ENCODE results near the gene ILF3.

The ILF3 gene

DNA sequence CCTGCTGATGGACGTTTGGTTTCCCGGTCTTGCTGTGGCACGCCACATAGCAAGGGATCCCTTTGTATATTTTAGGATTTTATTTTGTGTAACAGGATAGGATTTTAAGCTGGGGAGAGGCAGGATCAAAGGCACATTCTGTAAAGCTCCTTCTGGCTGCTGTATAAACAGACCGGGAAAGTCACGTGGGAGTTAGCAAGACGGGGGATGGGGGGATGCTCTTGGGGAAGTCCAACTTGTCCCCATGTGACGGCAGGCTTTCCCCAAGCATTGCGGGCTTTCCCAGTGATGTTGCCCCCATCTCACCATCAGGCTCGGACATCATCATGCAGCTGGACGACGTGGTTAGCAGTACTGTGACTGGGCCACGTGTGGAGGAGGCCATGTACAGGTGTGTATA is 52.8 kb downstream of the ILF3 start:
- no peak for DNase-seq

DNA sequence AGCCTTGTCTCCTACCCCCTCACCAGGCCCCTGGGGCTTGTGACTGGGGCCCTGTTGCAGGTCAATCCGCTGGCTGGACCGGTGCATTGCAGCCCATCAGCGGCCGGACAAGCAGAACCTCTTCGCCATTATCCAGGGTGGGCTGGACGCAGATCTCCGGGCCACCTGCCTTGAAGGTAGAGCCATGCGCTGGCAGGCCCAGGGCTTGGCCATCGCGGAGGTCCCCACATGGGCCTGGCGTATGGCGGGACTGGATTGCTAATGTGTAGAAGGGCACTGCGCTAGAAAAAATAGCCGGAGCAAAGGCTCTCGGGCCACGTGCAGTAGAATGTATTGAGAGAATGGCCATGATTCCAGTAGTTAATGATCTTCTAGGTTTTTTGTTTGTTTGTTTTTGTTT is 53.3 kb downstream of the ILF3 start:
- DNase-seq, result no peak

DNA sequence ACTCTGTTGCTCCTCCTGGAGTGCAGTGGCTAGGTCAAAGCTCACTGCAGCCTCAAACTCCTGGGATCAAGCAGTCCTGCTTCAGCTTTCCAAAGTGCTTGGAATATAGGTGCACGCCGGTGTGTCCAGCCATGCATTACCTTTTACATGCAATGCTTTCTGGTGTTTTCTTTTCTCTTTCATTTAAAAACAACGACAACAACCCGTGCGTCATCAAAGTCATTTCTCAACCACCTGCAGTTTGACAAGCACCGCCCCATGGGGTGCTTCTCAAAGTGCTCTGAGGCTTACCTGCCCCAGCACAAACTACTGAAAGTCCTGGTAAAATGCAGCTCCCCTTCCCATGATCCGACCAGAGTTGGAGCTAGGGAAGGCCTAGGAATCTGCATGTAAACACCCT is 54.1 kb downstream of the ILF3 start:
- no peak for DNase-seq

GRCh38 chr19:10712045-10712444 is 57.9 kb downstream of the ILF3 start:
- DNase-seq, result no peak

DNA sequence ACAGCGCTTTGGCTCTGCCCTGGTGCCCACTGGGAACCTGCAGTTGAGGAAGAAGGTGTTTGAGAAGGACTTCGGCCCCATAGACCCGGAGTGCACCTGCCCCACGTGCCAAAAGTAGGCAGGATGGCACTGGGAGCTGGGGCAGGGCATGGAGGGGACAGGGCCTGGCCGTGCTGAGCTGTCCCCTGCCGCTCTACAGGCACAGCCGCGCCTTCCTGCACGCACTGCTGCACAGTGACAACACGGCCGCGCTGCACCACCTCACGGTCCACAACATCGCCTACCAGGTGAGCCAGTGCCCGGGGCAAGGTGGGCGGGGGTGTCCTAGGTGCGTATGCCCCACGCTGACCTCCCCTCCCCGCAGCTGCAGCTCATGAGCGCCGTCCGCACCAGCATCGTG is 58.6 kb downstream of the ILF3 start:
- DNase-seq, result no peak

DNA sequence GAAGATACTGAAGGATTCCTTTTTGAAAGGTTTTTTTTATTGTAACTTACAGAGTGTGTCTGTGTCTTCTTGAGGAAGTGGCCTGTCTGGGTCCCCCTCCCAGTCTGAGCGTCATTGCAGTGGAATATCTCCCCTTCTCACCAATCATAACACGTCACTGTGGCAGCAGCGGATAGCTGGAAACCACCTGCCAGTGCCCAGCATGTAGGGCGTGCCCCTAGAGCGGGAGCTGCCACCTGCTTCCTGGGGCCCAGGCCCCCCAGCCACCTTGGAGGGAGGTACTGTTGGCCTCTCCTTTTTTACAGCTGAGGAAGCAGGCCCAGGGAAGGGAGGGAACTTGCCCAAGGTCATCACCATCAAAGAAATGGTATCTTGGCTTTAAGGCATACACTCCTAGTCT is 59.2 kb downstream of the ILF3 start:
- DNase-seq, result no peak

DNA sequence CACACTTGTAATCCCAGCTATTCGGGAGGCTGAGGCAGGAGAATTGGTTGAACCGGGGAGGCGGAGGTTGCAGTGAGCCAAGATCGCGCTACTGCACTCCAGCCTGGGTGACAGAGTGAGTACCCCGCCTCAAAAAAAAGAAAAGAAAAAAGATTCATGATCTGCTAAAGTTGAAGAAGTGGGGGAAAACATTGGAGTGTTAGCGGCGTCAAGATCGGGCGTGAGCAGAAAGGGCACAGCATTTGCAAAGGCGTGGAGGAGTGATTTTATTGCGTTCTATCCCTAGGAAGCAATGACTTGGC is 62.9 kb downstream of the ILF3 start:
- no peak for DNase-seq

- peak; percentile 99 for DNase-seq
Measured at GRCh38 chr19:10717356-10718204, 63.4 kb downstream of the ILF3 start, which contains the start of gene DNM2. Gene DNM2, plus strand, starts transcription at chr19:10718079. Its CDS starts 164 bp downstream, at chr19:10718243.

DNA sequence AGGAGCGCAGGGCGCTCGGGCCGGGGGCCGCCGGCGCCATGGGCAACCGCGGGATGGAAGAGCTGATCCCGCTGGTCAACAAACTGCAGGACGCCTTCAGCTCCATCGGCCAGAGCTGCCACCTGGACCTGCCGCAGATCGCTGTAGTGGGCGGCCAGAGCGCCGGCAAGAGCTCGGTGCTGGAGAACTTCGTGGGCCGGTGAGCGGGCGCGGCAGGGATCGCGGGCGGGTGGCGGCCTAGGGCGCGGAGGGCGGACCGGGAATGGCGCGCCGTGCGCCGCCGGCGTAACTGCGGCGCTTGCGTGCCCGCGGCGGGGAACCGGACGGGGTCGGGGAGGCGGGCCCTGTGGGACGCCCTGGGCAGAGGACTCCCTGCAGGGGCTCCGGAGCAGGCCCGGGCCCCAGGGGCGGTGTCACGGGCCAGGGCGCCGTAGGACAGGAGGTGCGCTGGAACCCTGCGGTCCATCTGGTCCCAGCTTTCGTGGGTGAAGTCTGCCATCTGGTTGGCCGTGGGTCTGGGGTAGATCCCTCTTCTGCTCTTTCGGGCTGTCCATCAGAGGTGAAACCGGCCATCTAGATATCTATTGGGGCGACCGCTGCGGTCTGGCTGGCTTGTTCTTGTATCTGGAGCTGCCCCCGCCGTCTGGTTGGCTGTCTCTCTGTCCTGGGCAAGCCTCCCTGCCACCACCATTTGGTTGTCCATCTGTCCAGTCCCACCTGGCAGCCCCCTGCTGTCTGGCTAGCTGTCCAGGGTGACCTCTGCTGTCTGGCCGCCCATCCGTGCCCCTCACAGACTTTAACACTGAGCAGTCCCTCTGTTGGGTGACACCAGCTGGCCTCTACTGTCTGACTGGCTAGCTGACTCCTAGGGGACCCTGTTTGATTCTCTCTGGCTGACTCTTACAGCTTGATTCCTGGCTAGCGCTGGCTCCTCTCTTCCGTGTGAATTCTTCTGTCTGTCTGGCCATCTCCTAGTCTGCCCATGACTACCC is 64.4 kb downstream of the ILF3 start:
- DNase-seq, result peak; percentile 68

DNA sequence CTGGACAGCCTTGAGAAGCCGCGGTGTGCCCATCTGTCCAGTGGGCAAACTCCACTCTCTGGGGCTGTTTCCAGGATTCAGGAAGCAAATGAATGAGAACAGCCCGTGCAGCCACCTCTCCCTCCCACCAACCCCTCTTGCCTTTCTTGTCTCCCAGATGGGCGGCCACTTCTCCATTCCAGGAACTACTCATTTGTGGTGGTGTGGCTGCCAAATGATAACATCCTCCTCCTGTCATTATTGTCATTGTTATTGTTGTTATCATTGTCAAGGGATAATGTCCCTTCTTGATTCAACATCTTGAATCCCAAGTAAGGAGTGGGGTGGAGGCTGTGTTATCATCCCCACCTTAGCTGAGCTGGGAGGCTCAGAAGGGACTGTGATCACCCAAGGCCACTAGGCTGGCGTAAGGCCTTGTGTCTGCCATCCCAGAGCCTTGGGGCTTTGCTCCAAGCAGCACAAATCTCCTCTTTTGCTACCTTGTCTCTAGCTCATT is 65.4 kb downstream of the ILF3 start:
- DNase-seq, result no peak

DNA sequence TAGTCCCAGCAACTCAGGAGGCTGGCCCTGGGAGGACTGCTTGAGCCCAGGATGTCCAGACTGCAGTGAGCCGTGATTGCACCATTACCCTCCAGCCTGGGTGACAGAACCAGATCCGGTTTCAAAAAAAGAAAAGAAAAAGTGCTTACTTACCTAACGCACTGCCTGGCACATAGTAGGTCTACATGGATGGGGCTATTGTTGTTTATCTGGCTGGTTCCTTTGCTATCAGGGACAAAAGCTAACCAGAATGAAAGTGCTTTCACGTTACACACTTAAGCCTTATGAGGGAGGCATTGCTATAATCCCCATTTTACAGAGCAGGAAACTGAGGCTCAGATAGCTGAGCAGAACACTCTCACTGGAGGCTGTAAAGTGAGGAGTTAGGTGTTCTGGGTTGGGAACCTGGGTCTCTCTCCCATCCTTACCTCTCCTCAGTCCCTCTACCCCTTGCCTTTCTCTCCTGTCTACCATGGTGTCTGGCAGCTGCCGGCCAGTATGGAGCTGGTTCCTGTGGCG is 66.5 kb downstream of the ILF3 start:
- no peak for DNase-seq

DNA sequence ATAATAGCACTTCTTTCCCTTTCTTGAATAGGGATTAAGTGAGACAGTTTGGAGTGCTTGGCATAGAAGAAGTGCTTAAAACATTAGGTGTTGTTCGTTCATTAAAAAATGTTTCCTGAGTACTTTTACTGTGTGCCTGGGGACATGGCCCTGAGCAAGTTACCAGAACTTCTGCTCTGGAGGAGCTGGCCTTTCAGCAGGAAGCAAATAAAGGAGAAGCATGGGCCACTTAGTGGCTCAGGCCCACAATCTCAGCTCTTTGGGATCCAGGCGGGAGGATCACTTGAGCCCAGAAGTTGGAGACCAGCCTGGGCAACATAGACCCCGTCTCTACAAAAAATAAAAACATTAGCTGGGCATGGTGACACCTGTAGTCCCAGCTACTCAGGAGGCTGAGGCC is 69.4 kb downstream of the ILF3 start:
- no peak for DNase-seq

GRCh38 chr19:10724573-10725071 is 70.5 kb downstream of the ILF3 start:
- DNase-seq, result no peak

DNA sequence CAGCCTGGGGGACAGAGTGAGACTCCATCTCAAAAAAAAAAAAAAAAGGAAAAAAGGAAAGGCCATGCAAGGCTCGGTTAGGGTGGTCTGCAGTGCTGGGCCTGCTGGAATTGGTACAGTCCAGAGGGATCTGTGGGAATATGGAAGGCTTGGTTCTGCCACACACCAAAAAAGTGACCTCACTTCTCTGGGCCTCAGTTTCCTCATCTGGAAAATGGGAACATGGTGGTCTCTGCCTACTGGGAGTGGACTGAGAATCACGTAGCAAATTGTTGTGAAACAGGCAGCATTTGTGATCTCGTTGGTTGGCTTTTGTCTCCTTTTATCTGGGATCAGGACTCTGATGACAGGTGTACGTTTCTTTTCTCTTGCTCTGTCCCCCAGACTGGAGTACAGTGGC is 71.3 kb downstream of the ILF3 start:
- no peak for DNase-seq

GRCh38 chr19:10726268-10726667 is 72.1 kb downstream of the ILF3 start:
- no peak for DNase-seq

DNA sequence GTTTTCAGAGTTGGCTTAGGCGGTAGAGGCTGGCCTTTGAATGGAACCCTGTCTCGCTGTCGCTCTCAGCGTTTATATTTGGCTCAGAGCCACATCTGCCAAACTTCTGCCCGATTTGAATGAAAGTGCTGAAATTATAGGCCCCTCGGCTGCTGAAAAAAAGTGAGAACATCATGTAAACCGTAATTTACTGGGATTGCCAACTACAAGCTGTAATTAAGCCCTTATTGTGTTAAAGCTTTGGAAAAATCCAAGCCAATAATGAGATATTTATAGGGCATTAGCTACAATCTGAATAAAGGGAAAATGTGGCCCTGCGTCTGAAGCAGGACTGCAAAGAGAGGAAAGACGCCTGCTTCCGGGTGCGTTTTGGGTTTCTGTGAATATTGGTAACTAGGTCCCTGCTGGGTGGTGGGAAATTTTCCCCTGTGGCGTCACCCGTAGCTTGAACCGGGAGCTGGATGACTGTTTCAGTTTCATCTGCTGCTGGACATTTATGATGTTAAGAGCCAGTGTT is 73.6 kb downstream of the ILF3 start:
- no peak for DNase-seq

- DNase-seq, result no peak
Measured at GRCh38 chr19:10729411-10729810, 75.3 kb downstream of the ILF3 start.

DNA sequence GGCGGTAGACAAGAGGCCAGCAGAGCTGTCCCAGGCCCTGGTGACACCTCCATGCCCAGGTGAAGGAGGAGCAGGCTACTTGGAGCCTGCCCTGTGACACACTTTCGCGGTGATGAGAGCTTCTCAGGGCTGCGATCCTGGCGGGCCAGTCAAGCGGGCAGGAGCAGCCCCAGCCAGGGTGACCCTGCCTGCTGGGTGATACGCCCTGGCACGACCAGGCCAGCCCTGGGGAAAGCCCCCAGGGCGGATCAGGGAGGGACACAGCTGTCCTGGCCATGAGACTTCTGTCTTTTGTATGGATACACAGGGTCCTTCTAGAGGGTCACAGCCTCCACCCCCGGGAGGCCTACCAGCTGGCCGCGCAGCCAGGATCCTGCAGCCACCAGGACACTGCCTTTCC is 76.8 kb downstream of the ILF3 start:
- DNase-seq, result no peak

DNA sequence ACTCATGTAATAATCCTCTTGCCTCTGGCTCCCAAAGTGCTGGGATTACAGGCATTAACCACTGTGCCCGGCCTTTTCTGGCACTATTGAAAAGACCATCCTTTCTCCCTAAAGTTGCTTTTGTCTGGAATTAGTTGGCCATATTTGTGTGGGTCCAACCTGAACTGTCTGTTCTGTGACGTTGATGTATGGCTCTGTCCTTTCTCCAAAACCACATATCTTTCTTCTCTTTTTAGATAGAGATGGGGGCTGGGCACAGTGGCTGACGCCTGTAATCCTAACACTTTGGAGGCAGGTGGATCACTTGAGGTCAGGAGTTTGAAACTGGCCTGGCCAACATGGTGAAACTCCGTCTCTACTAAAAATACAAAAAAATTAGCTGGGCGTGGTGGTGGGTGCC is 81.6 kb downstream of the ILF3 start:
- DNase-seq, result no peak

GRCh38 chr19:10736189-10736588 is 82.0 kb downstream of the ILF3 start:
- no peak for DNase-seq

- no peak for DNase-seq
Measured at GRCh38 chr19:10736916-10737551, 82.9 kb downstream of the ILF3 start.

DNA sequence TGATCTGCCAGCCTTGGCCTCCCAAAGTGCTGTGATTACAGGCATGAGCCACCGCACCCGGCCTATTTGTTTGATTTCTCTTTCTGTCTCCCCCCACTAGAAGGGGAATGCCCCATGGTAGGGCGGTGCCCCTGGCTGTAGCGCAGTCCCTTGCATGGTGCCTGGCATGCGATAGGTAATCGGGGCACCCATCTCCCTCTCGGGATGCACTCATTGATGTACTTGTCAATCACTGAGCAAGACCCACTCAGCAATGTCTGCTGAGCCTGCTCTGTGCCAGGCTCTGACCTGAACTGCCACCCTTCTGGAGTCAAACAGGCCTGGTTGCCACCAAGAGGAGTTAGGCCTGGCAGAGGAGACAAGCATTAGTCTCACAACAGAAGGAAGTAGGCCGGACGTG is 83.6 kb downstream of the ILF3 start:
- DNase-seq, result no peak

GRCh38 chr19:10740798-10741197 is 86.7 kb downstream of the ILF3 start:
- DNase-seq, result no peak

All from stimulated activated CD8-positive, alpha-beta memory T cell treated with anti-CD3 and anti-CD28 coated beads, Interleukin-4, amount 100 ng/mL, for 48 hours (primary cell).